Renal cortical epithelial cell (primary cell): ENCODE results near the gene RBM34. TPM values are rescaled to one million over a fixed set of nuclear protein-coding genes. Genes with fewer than 3 reads are reported as not detected.
A peak's percentile ranks its signal among the peaks of the same experiment; 100 is the strongest.
"Not testable (repeated sequence)": the region's sequence is repeated elsewhere in the genome, so short reads cannot be mapped to it uniquely, and the experiment has no call there.

Experiments
- DNase-seq: peaks from one replicate; pipeline ENCODE4 v3.0.0-alpha.2; 2011; ENCODE audit warnings: low read depth
- total RNA-seq: library from RNA; depleted of rRNA; stranded (reverse); fragments of >200 nt; gene quantifications from 2 replicates; pipeline ENCODE4 v1.2.3, GENCODE V29; 2014

The RBM34 gene
- total RNA-seq, 1 donor from 2014 or later: 46.0 TPM

GRCh38 chr1:235112297-235113182, 48.5 kb downstream of the RBM34 start:
- no peak for DNase-seq

- DNase-seq: no peak
Observed at GRCh38 chr1:235111107-235111506, 49.9 kb downstream of the RBM34 start.

GRCh38 chr1:235108876-235109275, 52.2 kb downstream of the RBM34 start:
- DNase-seq: no peak

GRCh38 chr1:235108185-235108593, 52.9 kb downstream of the RBM34 start:
- DNase-seq: no peak

GRCh38 chr1:235107368-235108184, 53.5 kb downstream of the RBM34 start:
- no peak for DNase-seq

GRCh38 chr1:235106457-235106856, 54.6 kb downstream of the RBM34 start:
- no peak for DNase-seq

- DNase-seq: peak; percentile 53
Observed at GRCh38 chr1:235105051-235106043, 55.7 kb downstream of the RBM34 start.

GRCh38 chr1:235102993-235103411, 58.0 kb downstream of the RBM34 start:
- no peak for DNase-seq

- DNase-seq: no peak
Observed at GRCh38 chr1:235102259-235102582, 58.8 kb downstream of the RBM34 start.

- DNase-seq: no peak
Observed at GRCh38 chr1:235101558-235102258, 59.3 kb downstream of the RBM34 start.

GRCh38 chr1:235100194-235100772, 60.8 kb downstream of the RBM34 start:
- DNase-seq: no peak

- no peak for DNase-seq
Observed at GRCh38 chr1:235098991-235099390, 62.1 kb downstream of the RBM34 start.

GRCh38 chr1:235098547-235098946, 62.5 kb downstream of the RBM34 start:
- DNase-seq: no peak

GRCh38 chr1:235097501-235097900, 63.5 kb downstream of the RBM34 start:
- not testable (repeated sequence) for DNase-seq

- no peak for DNase-seq
Observed at GRCh38 chr1:235095938-235096562, 65.0 kb downstream of the RBM34 start.

GRCh38 chr1:235093696-235094592, 67.1 kb downstream of the RBM34 start:
- DNase-seq: no peak

- no peak for DNase-seq
Observed at GRCh38 chr1:235093013-235093695, 67.9 kb downstream of the RBM34 start.

GRCh38 chr1:235092415-235092814, 68.6 kb downstream of the RBM34 start:
- not testable (repeated sequence) for DNase-seq

- not testable (repeated sequence) for DNase-seq
Observed at GRCh38 chr1:235092045-235092406, 69.0 kb downstream of the RBM34 start.
